Brain microvascular endothelial cell (primary cell): ENCODE data around the gene MOSMO.
"Not testable (repeated sequence)": the region's sequence is repeated elsewhere in the genome, so short reads cannot be mapped to it uniquely, and the experiment has no call there.

Experiments used
- DNase-seq: peaks from one replicate; pipeline ENCODE4 v3.0.0-alpha.2; 2020
- H3K27ac ChIP-seq: fragments of 250-450 bp; sonication (Bioruptor Pico); 2 replicates; pipeline ENCODE4 v1.5.1; 2020; ENCODE audit warnings: mild to moderate bottlenecking, moderate library complexity
- H3K27me3 ChIP-seq: fragments of 250-450 bp; sonication (Bioruptor Pico); replicated peaks from 2 replicates; pipeline ENCODE4 v1.5.1; 2020; ENCODE audit warnings: mild to moderate bottlenecking
- H3K36me3 ChIP-seq: fragments of 250-450 bp; sonication (Bioruptor Pico); replicated peaks from 2 replicates; pipeline ENCODE4 v1.5.1; 2020; ENCODE audit warnings: mild to moderate bottlenecking
- H3K4me3 ChIP-seq: 2 replicates; pipeline ENCODE4 v1.5.1; 2011; ENCODE audit warnings: low read depth, mild to moderate bottlenecking, control low read depth, low read length, moderate library complexity
- CTCF ChIP-seq: IDR thresholded peaks from 2 replicates; pipeline ENCODE4 v1.5.1; 2011; ENCODE audit warnings: low read depth, mild to moderate bottlenecking, moderate library complexity, low read length, control low read depth, inconsistent platforms; ENCODE audit errors: missing control alignments
- in situ Hi-C: cut with HindIII; loops from 2 replicates; pipeline ENCODE4 v1.10.0; 2017; ENCODE audit warnings: low sequenced_read_pairs, low pct_ligation_motif_present

MOSMO gene

GRCh38 chr16:22023505-22023904, 15.6 kb downstream of the MOSMO start:
- Histone ChIP-seq H3K36me3 (no peaks in the 10 kb centered on the region), H3K27me3 (no peaks in the 10 kb centered on the region), H3K4me3 (no peak overlapping the region), H3K27ac (no peak overlapping the region)
- in situ Hi-C loops = no loop called here
- TF ChIP-seq CTCF = no peak
- DNase-seq = no peak

DNA sequence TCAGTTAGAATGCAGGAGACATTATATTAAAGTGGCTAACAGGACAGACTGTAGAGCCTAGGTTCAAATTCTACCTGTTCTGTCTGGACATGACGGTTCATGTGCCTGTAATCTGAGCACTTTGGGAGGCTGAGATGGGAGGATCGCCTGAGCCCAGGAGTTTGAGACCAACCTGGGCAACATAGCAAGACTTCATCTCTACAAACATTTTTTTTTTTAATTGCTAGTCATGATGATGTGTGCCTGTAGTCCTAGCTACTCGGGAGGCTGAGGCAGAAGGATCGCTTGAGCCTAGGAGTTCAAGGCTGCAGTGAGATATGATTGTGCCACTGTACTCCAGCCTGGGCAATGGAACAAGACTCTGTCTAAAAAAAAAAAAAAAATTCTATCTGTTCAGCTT, 16.9 kb downstream of the MOSMO start:
- H3K4me3 ChIP-seq, H3K36me3 ChIP-seq, in situ Hi-C loops, H3K27ac ChIP-seq, H3K27me3 ChIP-seq, DNase-seq: not testable (repeated sequence)

DNA sequence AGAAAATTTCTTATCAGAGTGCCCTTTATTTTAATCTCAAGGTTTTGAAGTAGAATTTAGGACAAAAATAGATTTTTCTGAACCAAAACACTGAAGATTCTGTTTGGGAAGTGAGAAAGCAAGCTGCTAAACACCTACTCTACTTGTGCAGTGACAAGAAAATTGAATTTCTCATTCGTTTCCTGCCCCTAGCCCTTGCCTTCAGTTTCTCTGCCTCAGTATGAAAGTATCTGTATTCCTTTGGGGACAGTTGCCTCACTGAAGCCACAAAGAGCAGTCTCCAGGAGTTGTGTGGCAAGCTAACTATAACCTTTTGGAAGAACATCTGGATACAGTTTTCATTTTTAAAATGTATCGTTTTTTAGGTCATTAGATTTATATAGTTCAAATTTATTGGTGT, 19.7 kb downstream of the MOSMO start:
- H3K36me3 ChIP-seq = no peaks in the 10 kb centered on the region
- TF ChIP-seq CTCF = no peak
- no peak for DNase-seq
- H3K27me3 ChIP-seq = no peaks in the 10 kb centered on the region
- in situ Hi-C loops = no loop called here
- no peak overlapping the region for H3K4me3 ChIP-seq
- H3K27ac ChIP-seq = peak overlapping the region; percentile 81

DNA sequence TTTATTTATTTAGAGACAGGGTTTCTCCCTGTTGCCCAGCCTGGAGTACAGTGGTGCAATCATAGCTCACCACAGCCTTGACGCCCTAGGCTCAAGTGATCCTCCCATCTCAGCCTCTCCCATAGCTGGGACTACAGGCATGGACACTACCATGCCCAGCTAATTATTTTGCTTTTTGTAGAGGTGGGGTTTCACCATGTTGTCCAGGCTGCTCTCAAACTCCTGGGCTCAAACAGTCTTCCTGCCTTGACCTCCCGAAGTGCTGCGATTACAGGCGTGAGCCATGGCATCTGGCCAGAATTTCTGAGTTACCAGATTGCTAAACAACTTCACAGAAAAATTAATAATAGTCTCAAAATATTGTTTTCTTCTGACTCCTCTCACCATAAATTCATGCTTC, 21.7 kb downstream of the MOSMO start:
- H3K27me3 ChIP-seq = no peaks in the 10 kb centered on the region

DNA sequence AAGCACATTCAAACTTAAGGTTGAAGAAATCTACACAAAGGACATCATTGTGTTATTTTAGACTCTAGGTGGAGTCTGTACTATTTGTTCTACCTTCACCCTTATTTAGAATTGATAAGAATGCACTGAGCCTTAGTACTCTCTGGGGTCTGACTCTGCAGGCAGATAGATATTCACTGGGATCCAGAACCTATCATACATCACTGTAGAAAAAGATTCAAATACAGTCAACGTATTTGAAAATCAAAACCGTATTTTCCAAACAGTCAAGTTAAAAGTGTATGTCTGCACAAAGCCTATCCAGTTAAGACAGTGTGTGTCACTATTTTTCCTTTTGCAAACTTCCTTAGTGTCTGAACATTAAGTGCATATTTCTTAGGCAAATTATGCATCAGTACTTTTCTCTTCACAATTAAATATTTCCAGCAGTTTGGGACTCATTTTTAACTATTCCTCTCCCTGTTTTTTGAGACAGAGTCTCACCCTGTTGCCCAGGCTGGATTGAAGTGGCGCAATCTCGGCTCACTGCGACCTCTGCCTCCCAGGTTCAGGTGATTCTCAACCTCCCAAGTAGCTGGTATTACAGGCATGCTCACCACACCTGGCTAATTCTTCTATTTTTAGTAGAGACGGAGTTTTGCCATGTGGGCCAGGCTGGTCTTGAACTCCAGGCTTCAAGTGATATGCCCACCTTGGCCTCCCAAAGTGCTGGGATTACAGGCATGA, 22.3 kb downstream of the MOSMO start:
- no peak overlapping the region for H3K27ac ChIP-seq
- no peak overlapping the region for H3K4me3 ChIP-seq
- DNase-seq = no peak
- in situ Hi-C loops = no loop called here
- no peaks in the 10 kb centered on the region for H3K36me3 ChIP-seq
- no peak for TF ChIP-seq CTCF
- H3K27me3 ChIP-seq = no peaks in the 10 kb centered on the region

More for the DNA sequence above, 21.7 kb downstream of the MOSMO start:
- Histone ChIP-seq H3K36me3 (no peaks in the 10 kb centered on the region), H3K4me3 (no peak overlapping the region), H3K27ac (no peak overlapping the region)
- in situ Hi-C loops = no loop called here
- DNase-seq = no peak
- TF ChIP-seq CTCF = no peak

- H3K27ac ChIP-seq = no peak overlapping the region
- no peak for TF ChIP-seq CTCF
- no peaks in the 10 kb centered on the region for H3K27me3 ChIP-seq
- DNase-seq = no peak
- in situ Hi-C loops = no loop called here
- no peak overlapping the region for H3K4me3 ChIP-seq
- H3K36me3 ChIP-seq = no peaks in the 10 kb centered on the region
Measured at GRCh38 chr16:22031483-22032083, 23.7 kb downstream of the MOSMO start.
